ENCODE results near the gene NUMBL. TPM values are rescaled to one million over a fixed set of nuclear protein-coding genes. Genes with fewer than 3 reads are reported as not detected.

NUMBL gene
- polyA plus RNA-seq, 1 experiment = 29.4 TPM

- peak overlapping the region; percentile 61 for H3K27ac ChIP-seq (ENCODE audit: low read depth, low read length)
- no peak overlapping the region for H3K4me3 ChIP-seq (ENCODE audit: low read depth, low read length)
- H3K9me3 ChIP-seq (ENCODE audit: control insufficient read depth, insufficient read depth, low read length) = no peaks in the 10 kb centered on the region
- POLR2A ChIA-PET = no interaction called here
- CTCF ChIA-PET = no interaction called here
- no peaks in the 10 kb centered on the region for H3K27me3 ChIP-seq (ENCODE audit: control insufficient read depth, insufficient read depth, low read length)
- DNase-seq (ENCODE audit: low read depth, low spot score) = no peak
- TF ChIP-seq CTCF (IDR thresholded peaks at IDR 0.05; ENCODE audit: low read depth, low read length) = no peak
Measured at GRCh38 chr19:40641281-40641680, 49.2 kb downstream of the NUMBL start.

DNA sequence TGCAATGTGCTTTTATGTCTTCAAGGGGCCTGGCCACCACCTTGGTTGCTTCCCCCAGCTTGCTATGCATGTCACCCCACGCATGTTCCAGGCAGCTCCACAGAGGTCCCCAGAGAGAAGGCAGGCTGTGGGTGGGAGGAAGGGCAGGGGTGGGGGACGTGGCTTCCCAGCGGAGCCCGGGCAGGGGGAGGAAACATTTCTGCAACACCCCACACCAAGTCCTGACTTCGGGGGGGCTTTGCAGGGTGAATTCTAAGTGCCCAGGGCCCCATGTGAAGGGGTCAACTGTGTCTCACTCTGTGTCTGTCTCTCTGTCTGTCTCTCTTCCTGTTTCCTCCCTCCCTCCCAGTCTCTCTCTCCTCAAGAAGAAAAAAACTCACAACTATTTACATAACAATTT is 49.7 kb downstream of the NUMBL start:
- peak overlapping the region; percentile 54 for H3K27ac ChIP-seq (ENCODE audit: low read depth, low read length)
- H3K4me3 ChIP-seq (ENCODE audit: low read depth, low read length) = no peak overlapping the region
- no peaks in the 10 kb centered on the region for H3K9me3 ChIP-seq (ENCODE audit: control insufficient read depth, insufficient read depth, low read length)
- TF ChIP-seq CTCF (IDR thresholded peaks at IDR 0.05; ENCODE audit: low read depth, low read length) = no peak
- H3K27me3 ChIP-seq (ENCODE audit: control insufficient read depth, insufficient read depth, low read length) = no peaks in the 10 kb centered on the region
- no peak for DNase-seq (ENCODE audit: low read depth, low spot score)
- CTCF ChIA-PET = no interaction called here
- POLR2A ChIA-PET = interaction anchor here (0.6 to 0.7 kb wide), 2 partner anchors 22 to 76 kb away, joined by 3 to 4 read pairs; partner anchors contain the start of gene ITPKC

- ChIA-PET CTCF (no interaction called here), POLR2A (interaction anchor here (0.7 kb wide), 1 partner anchor 23 kb away, joined by 3 read pairs; no protein-coding TSS in a partner anchor)
Measured at GRCh38 chr19:40639638-40639982, 50.8 kb downstream of the NUMBL start.

DNA sequence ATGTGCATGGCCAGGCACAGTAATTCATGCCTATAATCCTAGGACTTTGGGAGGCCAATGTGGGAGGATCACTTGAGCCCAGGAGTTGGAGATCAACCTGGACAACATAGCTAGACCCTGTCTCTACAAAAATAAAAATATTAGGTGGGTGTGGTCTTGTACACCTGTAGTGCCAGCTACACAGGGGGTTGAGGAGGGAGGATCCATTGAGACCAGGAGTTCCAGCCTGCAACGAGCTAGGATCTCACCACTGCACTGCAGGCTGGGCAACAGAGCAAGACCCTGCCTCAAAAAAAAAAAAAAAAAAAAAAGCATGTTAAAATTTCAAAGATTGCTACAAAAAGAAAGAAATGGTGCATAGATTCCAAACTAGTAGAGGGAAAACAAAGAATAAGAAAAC is 52.1 kb downstream of the NUMBL start:
- DNase-seq (ENCODE audit: low read depth, low spot score) = no peak
- H3K27ac ChIP-seq (ENCODE audit: low read depth, low read length) = no peak overlapping the region
- H3K4me3 ChIP-seq (ENCODE audit: low read depth, low read length) = no peak overlapping the region
- TF ChIP-seq CTCF (IDR thresholded peaks at IDR 0.05; ENCODE audit: low read depth, low read length) = no peak
- ChIA-PET CTCF (interaction anchor here (0.6 to 0.8 kb wide), 5 partner anchors 20 to 370 kb away, joined by 3 to 9 read pairs (median 3); no protein-coding TSS in a partner anchor), POLR2A (interaction anchor here (0.6 kb wide), 1 partner anchor 169 kb away, joined by 3 read pairs; no protein-coding TSS in a partner anchor)
- no peaks in the 10 kb centered on the region for H3K9me3 ChIP-seq (ENCODE audit: control insufficient read depth, insufficient read depth, low read length)
- no peaks in the 10 kb centered on the region for H3K27me3 ChIP-seq (ENCODE audit: control insufficient read depth, insufficient read depth, low read length)

More at GRCh38 chr19:40639638-40639982, 50.8 kb downstream of the NUMBL start:
- DNase-seq (ENCODE audit: low read depth, low spot score) = no peak
- Histone ChIP-seq H3K27me3 (ENCODE audit: control insufficient read depth, insufficient read depth, low read length) (no peaks in the 10 kb centered on the region), H3K4me3 (ENCODE audit: low read depth, low read length) (no peak overlapping the region), H3K9me3 (ENCODE audit: control insufficient read depth, insufficient read depth, low read length) (no peaks in the 10 kb centered on the region), H3K27ac (ENCODE audit: low read depth, low read length) (no peak overlapping the region)
- TF ChIP-seq CTCF (IDR thresholded peaks at IDR 0.05; ENCODE audit: low read depth, low read length) = no peak

- Histone ChIP-seq H3K27ac (ENCODE audit: low read depth, low read length) (peak overlapping the region; percentile 65), H3K9me3 (ENCODE audit: control insufficient read depth, insufficient read depth, low read length) (no peaks in the 10 kb centered on the region), H3K4me3 (ENCODE audit: low read depth, low read length) (no peak overlapping the region), H3K27me3 (ENCODE audit: control insufficient read depth, insufficient read depth, low read length) (no peaks in the 10 kb centered on the region)
- no peak for TF ChIP-seq CTCF (IDR thresholded peaks at IDR 0.05; ENCODE audit: low read depth, low read length)
- CTCF ChIA-PET = interaction anchor here (1.0 to 3.9 kb wide), 7 partner anchors 9 to 328 kb away, joined by 4 to 101 read pairs (median 18); no protein-coding TSS in a partner anchor
- DNase-seq (ENCODE audit: low read depth, low spot score) = peak; percentile 37
- POLR2A ChIA-PET = interaction anchor here (1.1 to 3.8 kb wide), 4 partner anchors 13 to 62 kb away, joined by 3 to 23 read pairs (median 15); no protein-coding TSS in a partner anchor
Measured at GRCh38 chr19:40633207-40633606, 57.2 kb downstream of the NUMBL start.

Measured in AG04450 (cell line).